ENCODE data around the gene AK9.

DNA sequence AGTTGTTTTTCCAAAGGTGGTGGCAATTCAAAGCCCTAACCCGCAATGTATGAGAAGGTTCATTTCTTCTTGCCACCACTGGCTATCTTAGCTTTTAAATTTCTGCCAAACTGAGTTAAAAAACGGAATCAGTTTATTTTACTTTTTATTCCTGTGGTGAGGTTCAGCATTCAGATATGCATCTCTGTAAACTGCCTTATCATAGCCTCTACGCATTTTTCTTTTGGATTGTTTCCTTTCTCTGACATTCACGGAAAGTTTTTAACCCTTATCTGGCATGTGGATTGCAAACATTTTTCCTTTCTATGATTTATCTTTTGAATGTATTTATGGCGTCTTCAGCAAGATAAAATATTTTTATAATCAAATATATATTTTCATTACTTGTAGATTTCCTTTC is 37.7 kb downstream of the AK9 start:
- TF ChIP-seq, protein P1, sequence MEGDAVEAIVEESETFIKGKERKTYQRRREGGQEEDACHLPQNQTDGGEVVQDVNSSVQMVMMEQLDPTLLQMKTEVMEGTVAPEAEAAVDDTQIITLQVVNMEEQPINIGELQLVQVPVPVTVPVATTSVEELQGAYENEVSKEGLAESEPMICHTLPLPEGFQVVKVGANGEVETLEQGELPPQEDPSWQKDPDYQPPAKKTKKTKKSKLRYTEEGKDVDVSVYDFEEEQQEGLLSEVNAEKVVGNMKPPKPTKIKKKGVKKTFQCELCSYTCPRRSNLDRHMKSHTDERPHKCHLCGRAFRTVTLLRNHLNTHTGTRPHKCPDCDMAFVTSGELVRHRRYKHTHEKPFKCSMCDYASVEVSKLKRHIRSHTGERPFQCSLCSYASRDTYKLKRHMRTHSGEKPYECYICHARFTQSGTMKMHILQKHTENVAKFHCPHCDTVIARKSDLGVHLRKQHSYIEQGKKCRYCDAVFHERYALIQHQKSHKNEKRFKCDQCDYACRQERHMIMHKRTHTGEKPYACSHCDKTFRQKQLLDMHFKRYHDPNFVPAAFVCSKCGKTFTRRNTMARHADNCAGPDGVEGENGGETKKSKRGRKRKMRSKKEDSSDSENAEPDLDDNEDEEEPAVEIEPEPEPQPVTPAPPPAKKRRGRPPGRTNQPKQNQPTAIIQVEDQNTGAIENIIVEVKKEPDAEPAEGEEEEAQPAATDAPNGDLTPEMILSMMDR (conservative IDR thresholded peaks at IDR 0.05; ENCODE audit: low read depth, low read length): no peak
- TF ChIP-seq EZH2 (IDR thresholded peaks at IDR 0.05; ENCODE audit: borderline replicate concordance, low read depth, low read length, poor library complexity, severe bottlenecking): no peak

All from A673 (cell line).